Urothelium cell line (cell line): ENCODE results near the gene SRGN.
A peak's percentile ranks its signal among the peaks of the same experiment; 100 is the strongest.
"Not testable (repeated sequence)": the region's sequence is repeated elsewhere in the genome, so short reads cannot be mapped to it uniquely, and the experiment has no call there.

Experiments used
- DNase-seq: peaks from one replicate; pipeline ENCODE4 v3.0.0; 2011; ENCODE audit warnings: low spot score, mixed read lengths
- FAIRE-seq: peaks from 2 replicates; lab custom pipeline; 2011; peaks lifted over from hg19 to GRCh38; lab: Jason Lieb, UNC

The SRGN gene, protein sequence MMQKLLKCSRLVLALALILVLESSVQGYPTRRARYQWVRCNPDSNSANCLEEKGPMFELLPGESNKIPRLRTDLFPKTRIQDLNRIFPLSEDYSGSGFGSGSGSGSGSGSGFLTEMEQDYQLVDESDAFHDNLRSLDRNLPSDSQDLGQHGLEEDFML

DNA sequence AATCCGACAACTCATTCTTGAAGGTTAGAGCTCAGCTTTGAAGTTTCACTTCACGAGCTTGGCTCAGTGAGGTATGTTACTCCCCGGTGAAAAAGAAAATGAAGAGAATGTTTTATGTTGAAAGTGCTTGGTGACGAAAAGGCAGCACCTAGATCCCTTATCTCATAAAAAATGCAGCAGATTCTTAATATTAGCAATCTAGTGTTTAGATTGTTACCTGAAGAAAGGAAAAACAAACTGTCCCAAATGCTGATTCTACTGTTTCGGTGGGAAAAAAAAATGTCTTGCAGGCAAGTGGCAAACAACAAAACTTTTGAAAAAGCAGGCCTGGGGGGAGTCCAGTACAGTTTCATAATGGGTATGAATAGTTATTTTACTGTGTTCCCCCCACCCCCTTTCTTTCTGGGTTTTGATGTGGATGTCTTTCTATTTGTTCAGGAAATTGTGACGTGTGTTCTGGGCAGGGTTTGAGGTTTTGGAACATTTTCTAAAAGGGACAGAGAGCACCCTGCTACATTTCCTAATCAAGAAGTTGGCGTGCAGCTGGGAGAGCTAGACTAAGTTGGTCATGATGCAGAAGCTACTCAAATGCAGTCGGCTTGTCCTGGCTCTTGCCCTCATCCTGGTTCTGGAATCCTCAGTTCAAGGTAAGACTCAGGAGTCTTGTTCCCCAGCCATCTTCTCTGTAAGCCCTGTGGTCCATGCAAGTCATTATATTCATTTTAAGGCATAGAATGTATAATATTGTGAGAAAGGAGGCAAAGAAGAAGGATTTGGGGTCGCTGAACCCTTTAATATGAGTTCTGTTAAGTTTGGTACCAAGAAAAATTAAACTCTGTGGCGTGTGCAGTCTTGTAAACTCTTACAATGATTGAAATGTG lies at the start of gene SRGN:
Gene SRGN, plus strand, starts transcription at position 514 of the 881 bp plus-strand sequence. Its CDS starts 55 bp downstream, at position 569.
- DNase-seq (peak; percentile 30), FAIRE-seq (no peak)

DNA sequence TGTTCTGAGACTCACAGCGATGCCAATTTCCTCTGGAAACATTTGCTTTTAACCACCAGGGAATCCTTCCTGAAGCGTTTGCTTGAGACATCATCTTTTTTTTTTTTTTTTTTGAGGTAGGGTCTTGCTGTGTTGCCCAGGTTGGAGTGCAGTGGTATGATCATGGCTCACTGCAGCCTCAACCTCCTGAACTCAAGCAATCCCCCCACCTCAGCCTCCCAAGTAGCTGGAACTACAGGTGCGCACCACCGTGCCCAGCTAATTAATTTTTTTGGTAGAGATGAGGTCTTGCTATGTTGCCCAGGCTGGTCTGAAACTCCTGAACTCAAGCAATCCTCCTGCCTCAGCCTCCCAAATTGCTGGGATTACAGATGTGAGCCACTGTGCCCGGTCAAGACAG lies 47.0 kb upstream of the SRGN start:
- DNase-seq, FAIRE-seq: not testable (repeated sequence)

DNA sequence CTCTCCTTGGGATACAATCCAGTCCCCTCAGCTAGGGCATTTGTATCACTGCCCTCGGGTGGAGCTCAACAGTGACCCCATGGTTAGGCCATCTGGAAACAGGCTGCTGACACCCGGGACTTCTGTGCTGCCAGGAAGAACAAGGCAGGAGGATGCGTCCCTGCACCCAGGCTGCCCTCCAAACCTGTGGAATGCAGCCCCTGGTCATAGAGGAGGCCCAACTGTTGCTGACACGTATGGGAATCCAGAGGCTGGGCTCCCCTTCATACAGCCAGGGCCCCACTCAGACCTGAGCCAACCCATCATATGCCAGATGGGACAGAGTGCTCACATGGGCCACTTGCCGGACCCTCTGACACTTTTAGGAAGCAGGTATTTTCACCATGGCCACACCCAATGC lies 45.5 kb upstream of the SRGN start:
- DNase-seq, result no peak
- FAIRE-seq, result no peak

DNA sequence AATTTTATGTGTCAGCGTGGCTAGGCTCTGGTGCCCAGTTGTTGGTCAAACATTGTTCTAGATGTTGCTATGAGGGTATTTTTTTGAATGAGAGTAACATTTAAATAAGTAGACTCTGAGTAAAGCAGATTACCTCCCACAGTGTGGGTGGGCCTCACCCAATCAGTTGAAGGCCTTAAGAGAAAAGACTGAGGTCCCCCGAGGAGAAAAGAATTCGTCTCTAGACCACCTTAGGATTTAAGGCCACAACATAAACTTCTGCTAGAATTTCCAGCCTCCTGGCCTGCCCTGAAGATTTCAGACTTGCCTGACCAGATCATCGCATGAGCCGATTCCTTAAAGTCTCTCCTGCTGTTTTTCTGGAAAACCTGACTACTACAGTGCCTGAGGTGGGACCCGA lies 45.1 kb upstream of the SRGN start:
- no peak for DNase-seq
- no peak for FAIRE-seq

DNA sequence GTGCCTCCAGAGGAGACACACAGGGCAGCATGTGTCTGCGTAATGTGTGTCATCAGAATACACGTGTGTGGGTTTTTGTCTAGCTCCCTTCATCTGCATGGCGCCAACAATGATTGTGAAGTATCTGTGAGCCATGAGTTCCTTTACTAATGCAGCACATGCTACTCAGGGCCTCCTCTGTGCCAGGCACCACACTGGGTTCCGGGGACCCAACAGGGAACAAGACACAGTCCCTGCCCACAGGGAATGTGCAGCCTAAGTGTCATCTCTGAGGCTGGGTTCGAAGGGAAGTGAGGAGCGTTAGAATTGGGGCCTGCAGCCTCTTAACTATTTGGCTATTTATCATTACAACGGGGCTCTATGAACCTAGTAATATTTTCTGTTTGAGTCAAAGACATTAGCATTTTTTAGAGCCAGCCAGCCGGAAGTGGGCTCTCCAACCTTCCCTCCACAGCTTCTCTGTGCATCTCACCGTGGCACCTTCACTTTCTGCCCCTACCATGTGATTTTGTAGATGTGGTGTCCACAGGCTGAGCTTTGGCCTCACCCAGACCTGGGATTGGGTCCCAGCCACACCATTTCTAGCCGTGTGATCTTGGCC lies 43.9 kb upstream of the SRGN start:
- FAIRE-seq, result no peak
- no peak for DNase-seq

DNA sequence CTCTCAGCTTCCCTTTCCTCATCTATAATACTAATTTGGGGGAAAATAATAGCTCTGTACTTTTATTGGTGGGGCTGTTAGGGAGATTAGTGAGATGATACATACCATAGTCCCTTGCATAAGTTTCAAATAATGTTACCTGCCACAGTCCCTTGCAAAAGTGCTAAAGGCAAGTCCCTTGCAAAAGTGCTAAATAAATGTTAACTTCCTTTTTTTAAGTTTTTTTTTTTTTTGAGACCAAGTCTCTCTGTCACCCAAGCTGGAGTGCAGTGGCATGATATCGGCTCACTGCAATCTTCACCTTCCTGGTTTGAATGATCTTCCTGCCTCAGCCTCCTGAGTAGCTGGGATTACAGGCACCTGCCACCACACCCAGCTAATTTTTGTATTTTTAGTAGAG lies 43.4 kb upstream of the SRGN start:
- DNase-seq, result no peak
- no peak for FAIRE-seq

DNA sequence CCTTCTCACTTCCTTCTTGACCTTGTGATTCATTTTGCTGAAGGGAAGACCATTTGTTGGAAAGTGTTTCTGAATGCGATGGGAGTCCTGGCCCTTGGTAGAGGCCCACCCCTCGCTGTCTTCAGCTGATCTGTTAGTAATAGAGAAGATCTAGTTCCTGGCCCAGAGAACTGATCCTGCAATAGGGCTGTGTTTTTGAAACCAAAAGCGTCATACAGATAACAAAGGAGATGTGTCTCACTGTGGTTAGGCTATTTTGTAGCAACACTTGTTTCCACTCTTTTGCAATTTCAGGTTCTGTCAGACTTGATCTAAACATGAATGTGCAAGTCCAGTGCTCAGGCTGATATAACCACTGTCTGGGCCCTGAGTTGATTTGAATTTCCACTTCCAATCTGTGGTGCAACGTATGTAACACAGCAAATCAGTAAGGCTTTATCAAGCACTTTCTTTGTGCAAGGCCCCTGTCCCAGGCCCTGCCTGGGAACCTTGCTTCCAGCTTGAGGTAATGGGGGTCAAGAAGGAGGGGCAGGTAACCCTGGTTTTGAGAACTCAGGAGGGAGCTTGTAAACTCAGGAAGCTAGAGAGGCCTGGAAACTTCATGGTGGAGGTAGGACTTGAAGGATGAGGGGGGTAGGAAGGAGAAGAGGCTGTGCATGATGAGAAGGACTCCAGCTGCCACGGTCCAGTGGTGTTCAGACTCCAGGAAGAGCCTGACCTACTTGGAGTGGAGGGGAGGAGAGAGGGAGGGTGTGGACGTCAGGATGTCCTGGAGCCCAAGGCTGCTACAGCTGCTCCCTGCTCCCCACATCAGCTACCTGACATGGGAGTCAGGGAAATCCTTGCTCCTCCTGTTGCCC lies 42.2 kb upstream of the SRGN start:
- FAIRE-seq (no peak), DNase-seq (no peak)

DNA sequence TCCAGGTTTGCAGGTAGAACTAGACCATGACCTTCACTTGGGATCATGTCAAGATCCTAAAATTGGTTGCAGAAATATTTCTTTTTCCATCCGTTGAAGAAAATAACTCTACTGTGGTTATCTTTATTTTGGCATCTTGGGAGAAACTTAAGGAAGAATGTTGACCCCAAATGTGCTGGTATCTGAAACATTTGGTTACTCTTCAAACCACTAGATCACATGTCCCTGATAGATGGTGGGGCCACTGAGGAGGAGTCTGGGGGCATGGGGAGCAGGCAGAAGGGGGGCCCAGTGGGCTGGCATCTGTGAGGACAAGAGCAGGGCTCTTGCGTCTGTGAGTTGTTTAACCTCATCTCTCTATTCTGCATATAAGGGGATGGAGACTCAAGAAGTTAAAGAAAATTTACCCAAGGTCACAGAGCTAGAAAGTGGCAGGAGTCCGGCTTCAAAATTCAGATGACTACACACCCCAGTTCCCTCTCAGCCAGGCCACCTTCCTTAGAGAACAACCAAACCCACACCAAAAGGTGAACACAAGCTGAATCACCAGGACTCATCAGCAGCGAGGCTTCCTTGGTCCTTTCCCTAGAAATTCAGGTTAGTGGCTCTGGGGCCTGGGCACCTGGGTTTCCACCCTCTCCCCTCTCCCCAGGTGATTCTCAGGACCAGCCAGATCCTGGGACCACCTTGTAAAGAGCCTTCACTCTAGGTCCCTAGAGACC lies 40.6 kb upstream of the SRGN start:
- FAIRE-seq (no peak), DNase-seq (no peak)

DNA sequence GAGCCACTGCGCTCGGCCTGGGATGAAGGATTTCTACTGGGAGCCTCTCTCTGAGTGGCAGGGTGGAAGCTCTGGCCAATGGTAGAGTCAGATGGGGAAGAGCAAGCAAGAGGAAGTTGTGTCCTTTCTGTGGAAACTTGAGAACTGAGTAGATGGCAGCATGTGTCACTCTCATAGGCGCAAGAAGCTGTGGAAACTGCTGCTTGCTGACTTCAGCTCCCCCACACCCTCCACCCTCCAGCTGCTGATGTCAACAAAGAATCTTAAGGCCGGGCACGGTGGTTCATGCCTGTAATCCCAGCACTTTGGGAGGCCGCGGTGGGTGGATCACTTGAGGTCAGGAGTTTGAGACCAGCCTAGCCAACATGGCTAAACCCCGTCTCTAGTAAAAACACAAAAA lies 39.8 kb upstream of the SRGN start:
- no peak for DNase-seq
- FAIRE-seq, result no peak

DNA sequence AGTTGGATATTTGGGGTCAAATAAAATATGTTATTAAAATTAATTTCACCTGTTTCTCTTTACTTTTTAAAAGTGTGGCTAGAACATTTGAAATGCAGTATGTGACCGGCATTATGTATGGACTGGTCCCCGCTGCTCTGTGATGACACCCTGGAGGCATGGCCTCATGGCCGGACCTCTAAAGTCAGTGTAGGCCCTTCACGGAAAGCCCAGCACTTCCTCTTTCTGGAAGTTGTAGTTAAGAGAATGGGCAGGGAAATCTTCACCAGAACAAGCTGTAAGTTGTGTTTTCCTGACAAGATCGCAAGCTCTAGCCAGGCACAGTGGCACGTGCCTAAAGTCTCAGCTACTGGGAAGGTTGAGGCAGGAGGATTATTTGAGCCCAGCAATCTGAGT lies 38.3 kb upstream of the SRGN start:
- FAIRE-seq (no peak), DNase-seq (no peak)

DNA sequence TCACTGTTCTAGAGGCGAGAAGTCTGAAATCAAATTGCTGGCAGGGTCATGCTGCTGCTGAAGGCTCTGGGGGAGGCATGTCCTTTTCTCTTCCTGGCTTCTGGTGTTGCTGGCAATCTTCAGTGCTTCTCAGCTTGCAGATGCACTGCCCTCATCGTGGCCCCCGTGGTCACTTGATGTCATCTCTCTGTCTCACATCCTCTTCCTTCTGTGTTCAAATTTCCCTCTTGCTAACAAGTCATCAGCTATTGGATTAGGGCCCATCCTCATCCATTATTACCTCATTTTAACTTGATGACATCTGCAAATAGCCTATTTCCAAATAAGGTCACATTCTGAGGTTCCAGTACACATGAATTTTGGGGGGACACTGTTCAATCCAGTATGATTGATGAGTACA lies 36.6 kb upstream of the SRGN start:
- FAIRE-seq (no peak), DNase-seq (no peak)

DNA sequence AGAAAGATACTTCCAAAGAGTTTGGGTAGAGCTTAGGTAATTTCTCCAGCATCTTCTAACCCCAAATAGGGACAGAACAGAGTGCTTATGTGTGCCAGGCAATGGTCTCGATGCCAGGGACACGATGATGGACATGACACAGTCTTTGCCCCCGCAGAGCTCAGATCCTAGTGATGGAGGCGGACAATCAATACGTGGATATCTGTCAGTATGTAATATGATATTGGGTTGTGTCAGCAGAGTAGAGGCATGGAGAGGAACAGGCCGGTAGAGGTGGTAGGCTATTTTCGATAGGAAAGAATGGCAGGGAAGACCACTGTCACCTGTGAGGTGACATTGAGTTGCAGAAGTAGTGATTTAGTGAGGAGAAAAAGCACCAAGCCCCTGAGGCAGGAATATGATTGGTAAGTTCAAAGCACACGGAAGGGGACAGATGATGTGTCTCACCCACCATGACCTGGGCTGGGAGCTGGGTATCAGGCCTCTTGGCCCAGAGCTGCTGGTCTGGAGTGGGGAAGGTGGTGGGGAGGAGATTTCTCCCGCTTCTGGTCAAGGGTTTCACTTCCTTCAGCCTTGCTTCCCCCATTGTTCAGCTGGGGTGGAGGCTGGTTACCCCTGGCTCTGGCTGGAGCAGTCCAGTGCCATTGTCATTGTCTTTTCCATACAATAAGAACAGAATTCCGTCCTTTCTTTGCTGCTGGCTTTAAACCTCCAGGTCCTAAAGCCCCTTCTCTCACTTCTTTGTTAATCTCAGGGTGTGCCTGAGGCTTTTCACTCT lies 36.0 kb upstream of the SRGN start:
- DNase-seq (no peak), FAIRE-seq (no peak)

DNA sequence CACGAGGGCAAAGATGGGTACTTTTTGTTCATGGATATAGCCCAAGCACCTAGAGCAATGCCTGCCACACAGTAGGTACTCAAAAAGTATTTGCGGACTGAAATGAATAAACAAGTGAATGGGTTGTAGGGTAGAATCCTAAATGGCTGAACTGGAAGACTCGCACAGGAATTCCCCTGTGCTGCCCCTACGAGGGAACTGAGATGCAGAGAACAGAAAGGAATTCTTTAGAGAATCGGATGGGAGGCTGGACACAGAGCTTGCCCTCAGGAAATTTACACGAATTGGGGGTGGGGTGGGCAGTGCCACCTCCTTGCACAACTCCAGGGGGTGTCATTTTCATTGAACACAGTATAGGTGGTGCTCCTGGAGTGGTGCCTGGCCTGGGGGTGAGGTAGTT lies 35.2 kb upstream of the SRGN start:
- no peak for DNase-seq
- FAIRE-seq, result no peak

DNA sequence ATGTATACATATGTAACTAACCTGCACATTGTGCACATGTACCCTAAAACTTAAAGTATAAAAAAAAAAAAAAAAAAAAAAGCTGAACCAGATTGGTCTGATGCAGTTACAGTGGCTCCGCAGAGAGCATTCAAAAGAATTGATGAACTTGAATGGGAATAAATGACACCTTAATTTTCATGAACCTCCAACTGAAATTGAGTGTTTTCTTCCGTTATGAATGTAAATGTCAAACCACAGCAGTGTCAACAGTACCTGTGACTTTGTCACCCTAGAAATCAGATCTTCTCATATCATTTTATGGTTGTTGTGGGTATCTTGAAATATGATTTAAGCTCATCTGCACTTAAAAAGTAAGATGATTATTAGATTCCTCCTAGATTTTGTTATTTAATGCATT lies 32.7 kb upstream of the SRGN start:
- FAIRE-seq, result no peak
- no peak for DNase-seq

DNA sequence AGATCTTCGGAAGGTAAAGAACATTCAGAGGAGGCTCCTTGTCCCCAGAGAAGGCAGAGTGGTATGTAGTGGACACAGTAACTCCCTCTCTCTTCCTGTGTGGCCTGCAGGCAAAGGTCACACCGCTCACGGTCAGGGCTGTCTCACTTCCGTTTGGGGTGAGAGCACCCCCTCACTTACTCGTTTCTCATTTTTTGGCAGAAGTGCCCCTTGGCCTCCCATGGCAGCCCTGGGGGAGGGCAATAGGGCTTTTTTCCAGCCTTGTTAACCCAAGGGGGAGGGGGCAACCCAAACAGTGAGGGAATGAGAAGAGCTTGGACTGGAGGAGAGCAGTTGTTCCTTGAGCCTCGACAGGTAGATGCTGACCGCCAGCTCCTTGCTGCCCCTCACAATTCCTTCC lies 31.8 kb upstream of the SRGN start:
- FAIRE-seq (no peak), DNase-seq (no peak)

DNA sequence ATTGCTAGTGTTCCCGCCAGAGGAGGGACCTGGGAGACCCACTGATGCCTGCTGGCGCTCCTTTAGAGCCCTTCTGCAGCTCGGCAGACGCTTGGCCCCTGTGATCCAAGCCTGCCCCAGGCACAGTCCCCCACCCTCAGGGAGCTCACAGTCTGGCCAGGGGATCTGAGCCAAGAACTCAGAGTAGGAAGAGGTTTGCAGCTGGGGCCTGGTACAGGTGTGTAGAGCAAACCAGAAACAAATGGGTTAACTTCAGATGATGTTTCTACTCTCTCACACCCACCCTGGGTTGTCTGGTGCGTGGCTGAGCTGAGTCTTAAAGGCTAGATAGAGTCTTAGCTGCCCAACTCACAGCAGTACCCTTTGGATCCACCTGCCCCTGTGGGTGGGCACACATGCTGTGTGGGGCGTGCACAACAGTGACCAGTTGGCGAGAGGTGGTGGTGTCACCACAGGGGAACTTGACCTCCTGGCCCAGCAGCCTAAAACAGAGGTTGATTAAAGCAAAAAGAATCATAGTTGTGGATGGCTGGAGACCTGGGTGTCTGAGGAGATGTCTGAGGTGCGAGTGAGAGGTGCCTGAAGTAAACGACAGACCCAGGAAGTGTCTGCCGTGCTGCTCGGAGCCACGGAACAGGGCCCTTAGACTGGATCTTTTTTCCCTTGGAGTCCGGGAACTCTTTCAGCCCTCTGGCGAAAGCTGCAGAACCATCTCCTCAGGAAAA lies 31.2 kb upstream of the SRGN start:
- peak; percentile 13 for FAIRE-seq
- no peak for DNase-seq

DNA sequence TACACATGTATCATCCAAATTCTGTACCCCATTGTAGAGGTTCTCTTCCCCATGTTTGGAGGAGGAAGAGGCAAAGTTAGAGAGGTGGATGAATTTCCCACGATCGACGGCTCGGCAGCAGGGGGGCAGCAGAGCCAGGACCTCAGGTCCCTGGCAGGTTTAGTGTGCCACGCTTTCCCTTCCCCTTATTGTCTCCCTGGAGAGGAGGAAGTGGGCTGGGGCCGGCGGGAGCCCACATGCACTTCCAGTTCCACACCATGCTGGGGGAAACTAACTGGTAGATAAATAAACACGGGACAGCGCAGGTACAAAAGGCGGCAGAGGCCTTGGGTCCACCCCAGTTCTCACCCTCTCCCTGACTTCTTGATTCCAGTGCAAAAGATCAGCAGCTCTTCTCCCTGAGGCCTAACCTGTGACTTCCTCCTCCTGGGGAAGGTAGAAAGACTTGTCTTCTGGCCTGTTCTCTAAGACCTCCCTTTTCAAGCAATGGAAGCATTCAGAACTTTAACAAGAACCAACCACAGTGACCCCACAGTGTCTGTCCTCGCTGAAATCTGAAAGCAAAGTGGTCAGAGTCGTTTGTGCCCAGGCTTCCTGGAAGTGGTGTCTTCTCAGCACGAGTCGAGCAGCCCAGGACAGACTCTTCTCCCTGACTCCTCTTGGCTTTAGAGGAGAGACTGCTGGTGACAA lies 30.5 kb upstream of the SRGN start:
- no peak for DNase-seq
- no peak for FAIRE-seq

DNA sequence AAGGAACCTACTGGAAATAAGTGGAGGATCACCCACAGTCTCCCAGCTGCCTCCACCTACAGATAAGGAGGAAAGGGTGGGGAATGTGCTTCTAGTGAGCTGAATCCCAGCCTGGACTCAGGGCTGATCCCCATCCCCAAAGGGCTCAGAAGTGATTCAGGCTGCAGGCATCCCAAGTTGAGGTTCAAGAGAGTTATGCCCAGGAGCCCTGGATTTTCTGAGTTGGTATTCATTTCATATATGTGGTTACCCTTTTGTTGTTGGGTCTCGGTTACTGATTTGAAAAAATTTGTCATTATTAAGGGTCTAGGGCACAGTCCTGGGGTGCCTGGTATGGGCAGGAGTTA lies 30.0 kb upstream of the SRGN start:
- DNase-seq (no peak), FAIRE-seq (no peak)
